DMS 273 (cell line): ENCODE data around the gene GGPS1.
"Not testable (repeated sequence)": the region's sequence is repeated elsewhere in the genome, so short reads cannot be mapped to it uniquely, and the experiment has no call there.

Experiments
- DNase-seq: peaks from one replicate; lab custom pipeline; 2025; ENCODE audit not compliant: unreplicated experiment; lab: John Stamatoyannopoulos, UW

GGPS1 gene

DNA sequence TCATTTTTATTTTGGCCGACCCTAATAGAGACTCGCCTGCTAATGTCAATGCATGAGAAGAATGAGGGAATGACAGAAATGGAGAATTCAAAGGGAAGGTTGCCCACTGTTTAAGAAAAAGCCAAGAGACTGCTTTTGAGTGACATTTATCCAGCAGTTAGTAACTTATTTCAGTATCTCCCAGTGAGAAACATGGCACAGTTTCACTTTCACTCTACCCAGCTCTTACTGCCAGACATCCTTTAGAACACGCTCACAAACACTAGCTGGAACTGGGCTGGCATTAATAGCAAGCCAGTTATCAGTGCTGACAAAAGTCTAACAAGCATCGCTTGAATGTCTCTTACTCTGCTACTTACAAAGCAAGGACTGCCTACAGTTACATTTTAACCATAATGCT, 8.5 kb downstream of the GGPS1 start:
- DNase-seq = no peak

DNA sequence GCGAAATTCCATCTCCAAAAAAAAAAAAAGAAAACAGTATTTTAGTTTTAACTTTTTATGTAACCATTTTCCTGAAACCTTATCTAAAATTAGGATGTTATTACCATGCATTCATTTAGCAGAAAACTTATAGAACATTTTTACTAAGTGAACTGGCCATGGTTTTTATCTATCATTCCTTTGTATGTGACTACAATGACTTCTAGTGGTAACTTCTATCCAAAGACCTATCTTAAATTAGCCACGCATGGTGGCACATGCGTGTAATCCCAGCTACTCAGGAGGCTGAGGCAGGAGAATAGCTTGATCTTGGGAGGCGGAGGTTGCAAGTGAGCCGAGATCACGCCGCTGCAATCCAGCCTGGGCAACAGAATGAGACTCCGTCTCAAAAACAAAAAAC, 11.4 kb downstream of the GGPS1 start:
- DNase-seq = no peak

DNA sequence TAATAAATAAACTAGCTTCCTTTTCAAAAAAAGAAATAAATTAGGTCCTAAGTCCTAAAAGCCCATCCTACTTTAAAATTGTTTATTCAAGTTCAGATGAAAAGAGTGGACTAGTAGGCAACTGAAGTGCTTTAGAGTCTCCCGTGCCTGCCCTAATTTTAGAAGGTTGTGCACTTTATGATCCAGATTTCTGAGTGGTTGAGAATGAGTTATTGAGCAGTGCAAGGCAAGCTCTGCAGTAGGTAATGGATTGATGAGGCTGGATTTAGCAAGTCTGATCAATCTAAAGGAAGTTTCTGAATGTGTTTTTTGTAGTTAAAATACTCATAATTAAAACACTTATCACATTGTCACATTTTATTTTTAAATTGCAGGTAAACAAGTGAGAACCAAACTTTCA, 13.0 kb downstream of the GGPS1 start:
- no peak for DNase-seq

DNA sequence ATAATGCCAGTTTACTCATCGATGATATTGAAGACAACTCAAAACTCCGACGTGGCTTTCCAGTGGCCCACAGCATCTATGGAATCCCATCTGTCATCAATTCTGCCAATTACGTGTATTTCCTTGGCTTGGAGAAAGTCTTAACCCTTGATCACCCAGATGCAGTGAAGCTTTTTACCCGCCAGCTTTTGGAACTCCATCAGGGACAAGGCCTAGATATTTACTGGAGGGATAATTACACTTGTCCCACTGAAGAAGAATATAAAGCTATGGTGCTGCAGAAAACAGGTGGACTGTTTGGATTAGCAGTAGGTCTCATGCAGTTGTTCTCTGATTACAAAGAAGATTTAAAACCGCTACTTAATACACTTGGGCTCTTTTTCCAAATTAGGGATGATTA, 13.7 kb downstream of the GGPS1 start:
- no peak for DNase-seq

DNA sequence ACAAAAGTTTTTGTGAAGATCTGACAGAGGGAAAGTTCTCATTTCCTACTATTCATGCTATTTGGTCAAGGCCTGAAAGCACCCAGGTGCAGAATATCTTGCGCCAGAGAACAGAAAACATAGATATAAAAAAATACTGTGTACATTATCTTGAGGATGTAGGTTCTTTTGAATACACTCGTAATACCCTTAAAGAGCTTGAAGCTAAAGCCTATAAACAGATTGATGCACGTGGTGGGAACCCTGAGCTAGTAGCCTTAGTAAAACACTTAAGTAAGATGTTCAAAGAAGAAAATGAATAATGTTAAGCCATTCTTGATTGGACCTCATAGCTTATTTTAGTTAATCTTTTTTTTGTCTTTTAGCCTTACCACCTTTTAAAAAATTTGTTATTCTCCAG, 14.1 kb downstream of the GGPS1 start:
- DNase-seq = no peak

DNA sequence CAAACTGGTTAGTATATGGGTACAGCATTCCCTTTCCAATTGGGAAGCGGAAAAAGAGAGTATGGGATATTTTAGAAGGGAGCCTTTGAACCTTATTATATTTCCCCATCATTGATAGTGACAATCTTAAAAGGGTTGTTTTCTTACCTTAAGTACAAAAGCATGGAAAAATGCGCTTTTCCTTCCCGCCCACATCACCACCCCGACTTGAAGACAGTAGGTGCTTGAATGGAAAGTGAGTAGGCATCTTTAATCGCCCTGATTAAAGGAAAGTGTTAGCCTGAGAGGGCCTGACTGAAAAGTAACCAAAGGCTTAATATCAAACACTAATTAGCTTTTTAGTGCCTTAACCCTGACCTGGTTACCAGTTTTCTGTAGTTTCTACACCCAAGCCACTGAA, 15.4 kb downstream of the GGPS1 start:
- no peak for DNase-seq

DNA sequence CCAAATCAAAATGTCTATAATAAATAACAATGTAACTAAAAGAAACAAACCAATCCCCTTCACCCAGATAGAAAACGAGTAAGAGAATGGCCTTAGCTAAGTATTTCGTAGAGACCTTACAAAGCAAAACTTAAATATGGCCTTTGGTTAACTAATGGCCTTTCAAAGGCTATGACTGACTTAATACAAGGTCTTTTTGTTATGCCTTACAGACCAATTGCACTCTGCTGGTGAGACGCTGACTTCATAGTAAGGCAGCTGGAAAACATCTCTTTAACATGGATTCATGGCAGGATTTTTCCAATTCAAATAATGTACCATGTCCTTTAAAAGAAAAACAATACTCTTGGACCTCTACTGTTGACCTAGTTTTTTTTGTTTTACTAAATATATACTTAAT, 23.1 kb downstream of the GGPS1 start:
- DNase-seq = peak; percentile 8

DNA sequence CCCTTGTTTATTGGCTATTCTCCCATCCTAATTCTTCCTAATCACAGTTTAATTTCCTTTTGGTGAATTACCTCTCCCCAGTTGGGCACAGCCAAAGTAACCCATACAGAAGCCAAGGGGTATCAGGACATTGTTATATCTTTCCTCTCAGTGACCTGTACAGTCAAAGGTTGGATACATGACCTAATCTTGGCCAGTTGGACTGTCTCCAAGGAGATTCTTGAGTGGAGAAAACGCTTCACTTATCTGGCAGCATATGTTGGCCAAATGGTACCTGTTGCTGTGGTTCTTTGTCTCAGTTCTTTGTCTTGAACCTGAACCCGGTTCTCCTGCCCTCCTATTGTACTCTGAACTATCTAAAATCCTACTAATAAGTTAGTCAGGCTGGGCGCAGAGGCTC, 23.5 kb downstream of the GGPS1 start:
- DNase-seq = peak; percentile 15

DNA sequence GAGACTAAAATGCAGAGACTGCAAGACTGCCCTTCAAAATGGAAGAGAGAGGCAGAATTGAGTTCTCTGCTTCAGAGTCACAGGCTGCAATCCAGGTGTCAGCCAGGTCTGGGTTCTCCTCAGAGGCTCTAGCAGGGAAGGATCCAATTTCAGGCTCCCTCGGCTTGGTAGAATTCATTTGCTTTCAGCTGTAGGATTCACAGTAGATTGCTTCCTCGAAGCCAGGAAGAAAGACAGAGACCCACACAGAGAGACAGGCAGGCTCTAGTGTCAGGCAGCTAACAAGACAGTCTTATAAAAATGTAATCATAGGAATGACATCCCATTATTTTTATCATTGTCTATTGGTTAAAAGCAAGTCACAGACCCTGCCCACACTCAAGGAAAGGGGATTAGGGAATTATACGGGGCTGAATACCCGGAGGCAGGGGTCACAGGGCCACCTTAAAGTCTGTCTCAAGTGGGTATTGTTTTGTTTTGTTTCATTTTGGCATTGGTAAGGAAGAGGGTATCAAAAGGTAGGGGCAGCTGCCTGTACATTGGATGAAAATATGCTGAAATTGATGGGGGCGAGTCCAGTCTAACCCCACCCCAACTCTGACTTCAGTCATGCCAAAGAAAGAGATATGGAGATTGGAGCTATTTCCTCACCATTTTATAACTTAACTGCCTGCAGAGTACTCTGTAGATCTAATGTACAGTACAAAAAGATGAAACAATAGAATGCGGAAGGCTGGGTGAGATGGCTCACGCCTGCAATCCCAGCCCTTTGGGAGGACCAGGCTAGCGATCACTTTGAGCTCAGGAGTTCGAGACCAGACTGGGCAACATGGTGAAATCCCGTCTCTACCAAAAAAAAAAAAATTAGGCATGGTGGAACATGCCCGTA, 29.4 kb downstream of the GGPS1 start:
- peak; percentile 48 for DNase-seq

DNA sequence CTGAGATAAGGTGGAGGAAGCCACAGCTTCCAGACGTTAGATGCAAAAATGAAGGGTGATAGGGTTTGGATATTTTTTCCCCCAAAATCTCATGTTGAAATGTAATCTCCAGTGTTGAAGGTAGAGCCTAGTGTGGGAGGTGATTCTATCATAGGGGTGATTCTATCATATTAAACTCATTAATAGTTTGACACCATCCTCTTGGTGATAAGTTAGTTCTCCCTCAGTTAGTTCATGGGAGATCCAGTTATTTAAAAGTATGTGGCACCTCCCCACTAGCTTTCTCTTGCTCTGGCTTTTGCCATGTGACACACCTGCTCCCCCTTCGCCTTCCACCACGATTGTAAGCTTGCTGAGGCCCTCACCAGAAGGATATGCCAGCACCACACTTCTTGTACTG, 30.5 kb downstream of the GGPS1 start:
- no peak for DNase-seq

DNA sequence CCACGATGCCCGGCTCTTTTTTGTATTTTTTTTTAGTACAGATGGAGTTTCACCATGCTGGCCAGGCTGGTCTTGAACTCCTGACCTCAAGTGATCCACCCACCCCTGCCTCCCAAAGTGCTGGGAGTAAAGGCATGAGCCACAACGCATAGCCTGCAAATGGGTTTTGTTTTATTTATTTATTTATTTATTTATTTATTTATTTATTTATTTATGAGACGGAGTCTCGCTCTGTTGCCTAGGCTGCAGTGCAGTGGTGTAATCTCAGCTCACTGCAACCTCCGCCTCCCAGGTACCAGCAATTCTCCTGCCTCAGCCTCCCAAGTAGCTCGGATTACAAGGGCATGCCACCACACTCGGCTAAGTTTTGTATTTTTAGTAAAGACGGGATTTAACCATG, 35.8 kb downstream of the GGPS1 start:
- not testable (repeated sequence) for DNase-seq

DNA sequence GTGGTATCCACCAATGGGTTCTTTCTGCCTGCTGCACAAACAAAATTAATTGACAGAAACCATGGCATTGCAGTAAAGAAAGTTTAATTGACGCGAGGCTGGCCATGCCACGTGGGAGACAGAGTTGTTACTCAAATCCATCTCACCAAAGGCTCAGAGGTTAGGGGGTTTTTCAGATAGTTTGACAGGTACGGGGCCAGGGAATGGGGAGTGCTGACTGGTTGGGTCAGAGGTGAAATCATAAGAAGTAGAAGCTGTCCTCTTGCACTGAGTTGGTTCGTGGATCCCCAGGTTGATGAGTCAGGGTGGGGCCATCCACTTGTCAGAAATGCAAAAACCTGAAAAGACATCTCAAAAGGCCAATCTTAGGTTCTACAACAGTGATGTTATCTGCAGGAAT, 37.9 kb downstream of the GGPS1 start:
- no peak for DNase-seq

DNA sequence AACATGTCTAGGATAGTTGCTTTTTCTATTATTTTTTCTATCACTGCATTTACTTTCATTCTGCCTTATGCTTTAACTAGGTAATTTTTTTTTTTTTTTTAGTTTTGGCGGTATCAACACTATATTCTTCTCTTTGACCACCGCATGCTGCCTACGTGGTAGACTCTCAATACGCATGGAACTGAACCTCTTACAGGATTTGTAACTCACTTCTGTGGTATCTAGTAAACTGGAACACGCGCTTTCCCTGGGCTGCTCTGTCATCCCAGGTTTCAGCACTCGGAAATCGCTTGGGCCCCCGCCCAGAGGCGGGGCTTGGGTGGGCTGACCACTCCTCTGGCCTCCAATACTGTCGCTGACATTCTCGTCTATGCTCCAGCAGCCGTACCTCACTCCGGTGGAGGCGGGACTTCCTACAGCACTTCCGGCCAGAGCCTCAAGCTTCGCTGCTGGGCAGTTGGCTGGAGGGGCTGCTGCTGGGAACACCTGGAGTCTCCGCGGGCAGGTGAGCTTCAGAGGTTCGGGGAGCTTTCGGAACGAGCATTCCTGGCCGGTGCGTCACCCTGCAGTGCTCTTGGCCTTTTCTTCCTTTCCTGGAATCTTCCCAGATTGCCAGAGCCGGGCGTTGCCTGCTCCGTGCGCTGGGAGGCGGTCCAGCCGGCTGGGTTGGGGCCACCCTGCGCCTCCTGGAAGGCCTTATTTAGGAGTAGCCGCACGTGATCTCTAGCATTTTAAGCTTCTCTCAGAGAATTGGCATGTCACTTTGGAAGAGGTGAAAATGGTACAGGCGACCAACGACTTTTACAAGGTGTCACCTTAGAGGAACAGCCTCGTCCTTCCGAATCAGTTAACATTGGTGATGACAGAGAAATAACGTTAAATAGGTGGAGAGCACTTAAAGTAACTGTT, 38.9 kb downstream of the GGPS1 start, which contains the start of gene TBCE:
TBCE (plus strand) TSS at position 428 of the 909 bp plus-strand sequence. CDS start 12,623 bp downstream, outside the sequence.
- peak; percentile 99 for DNase-seq

DNA sequence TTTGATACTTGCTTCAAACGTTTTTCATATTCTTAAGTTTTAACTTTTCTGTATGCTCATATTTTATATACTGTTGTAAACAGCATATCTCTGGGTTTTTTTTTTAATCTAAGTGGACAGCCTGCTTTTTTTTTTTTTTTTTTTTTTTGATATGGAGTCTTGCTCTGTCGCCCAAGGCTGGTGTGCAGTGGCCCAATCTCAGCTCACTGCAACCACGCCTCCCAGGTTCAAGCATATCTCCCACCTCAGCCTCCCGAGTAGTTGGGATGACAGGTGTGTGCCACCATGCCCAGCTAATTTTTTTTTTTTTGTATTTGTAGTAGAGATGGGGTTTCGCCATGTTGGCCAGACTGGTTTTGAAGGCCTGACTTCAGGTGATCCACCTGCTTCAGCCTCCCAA, 40.1 kb downstream of the GGPS1 start:
- DNase-seq = no peak

DNA sequence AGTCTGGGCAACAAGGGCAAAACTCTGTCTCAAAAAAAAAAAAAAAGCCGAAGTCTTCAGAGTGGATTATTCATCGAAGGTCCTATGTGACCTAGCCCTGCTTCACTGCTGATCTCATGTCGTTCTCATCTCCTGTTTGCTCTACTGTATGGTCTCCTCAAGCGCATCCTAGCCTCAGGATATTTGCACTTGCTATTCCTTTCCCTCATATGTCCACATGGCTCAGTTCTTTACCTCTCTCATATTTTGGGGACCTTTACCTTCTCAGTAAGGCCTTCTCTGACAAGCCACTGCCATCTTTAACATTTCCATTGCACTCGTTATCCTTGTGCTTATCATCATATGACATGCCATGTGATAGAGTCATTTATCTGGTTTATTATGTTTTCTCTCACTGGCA, 41.4 kb downstream of the GGPS1 start:
- DNase-seq = no peak

DNA sequence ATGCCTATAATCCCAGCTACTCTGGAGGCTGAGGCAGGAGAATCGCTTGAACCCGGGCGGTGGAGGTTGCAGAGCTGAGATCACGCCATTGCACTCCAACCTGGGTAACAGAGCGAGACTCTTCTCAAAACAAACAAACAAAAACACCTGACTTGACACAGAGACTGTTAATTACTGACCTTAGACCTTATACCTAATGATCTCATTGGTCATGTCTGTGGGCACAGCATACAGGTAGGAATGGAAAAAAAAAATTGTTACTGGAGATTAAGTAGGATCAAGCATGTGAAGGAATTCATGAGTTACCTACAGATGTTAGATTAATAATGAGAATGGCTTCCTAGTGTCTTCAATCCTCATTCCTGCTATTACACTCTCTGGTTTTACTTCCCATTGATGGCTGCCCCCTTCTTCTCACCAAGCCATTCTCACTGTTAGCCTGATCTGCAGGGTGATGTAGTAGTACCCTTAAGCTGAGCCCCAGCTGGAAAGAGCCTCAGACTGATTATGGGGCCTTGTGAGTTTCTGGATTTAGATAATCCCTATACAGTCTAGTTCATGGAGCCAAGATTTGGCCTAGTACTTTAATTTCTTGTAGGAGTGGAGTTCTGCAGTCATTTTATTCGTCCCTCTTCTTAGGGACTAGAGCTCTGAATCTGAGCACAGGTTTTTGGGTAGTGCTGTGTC, 47.7 kb downstream of the GGPS1 start:
- no peak for DNase-seq

DNA sequence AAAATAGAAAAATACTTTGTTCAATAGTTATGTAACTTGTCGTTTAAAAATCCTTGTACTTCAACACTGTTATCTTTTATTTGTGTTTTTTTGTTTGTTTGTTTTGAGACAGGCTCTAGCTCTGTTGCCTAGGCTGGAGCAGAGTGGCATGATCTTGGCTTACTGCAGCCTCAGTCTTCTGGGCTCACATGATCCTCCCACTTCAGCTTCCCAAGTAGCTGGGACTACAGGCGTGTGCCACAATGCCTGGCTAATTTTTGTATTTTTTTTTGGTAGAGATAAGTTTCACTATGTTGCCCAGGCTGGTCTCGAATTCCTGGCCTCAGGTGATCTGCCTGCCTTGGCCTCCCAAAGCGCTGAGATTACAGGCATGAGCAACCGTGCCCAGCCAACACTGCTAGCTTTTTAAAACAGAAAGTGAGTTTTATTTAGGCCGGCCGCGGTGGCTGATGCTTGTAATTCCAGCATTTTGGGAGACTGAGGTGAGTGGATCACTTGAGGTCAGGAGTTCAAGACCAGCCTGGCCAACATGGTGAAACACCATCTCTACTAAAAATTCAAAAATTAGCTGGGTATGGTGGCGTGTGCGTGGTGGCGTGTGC, 49.9 kb downstream of the GGPS1 start:
- not testable (repeated sequence) for DNase-seq

DNA sequence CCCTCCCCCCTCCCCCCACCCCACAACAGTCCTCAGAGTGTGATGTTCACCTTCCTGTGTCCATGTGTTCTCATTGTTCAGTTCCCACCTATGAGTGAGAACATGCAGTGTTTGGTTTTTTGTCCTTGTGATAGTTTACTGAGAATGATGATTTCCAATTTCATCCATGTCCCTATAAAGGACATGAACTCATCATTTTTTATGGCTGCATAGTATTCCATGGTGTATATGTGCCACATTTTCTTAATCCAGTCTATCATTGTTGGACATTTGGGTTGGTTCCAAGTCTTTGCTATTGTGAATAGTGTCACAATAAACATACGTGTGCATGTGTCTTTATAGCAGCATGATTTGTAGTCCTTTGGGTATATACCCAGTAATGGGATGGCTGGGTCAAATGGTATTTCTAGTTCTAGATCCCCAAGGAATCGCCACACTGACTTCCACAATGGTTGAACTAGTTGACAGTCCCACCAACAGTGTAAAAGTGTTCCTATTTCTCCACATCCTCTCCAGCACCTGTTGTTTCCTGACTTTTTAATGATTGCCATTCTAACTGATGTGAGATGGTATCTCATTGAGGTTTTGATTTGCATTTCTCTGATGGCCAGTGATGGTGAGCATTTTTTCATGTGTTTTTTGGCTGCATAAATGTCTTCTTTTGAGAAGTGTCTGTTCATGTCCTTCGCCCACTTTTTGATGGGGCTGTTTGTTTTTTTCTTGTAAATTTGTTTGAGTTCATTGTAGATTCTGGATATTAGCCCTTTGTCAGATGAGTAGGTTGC, 53.8 kb downstream of the GGPS1 start:
- DNase-seq = not testable (repeated sequence)

DNA sequence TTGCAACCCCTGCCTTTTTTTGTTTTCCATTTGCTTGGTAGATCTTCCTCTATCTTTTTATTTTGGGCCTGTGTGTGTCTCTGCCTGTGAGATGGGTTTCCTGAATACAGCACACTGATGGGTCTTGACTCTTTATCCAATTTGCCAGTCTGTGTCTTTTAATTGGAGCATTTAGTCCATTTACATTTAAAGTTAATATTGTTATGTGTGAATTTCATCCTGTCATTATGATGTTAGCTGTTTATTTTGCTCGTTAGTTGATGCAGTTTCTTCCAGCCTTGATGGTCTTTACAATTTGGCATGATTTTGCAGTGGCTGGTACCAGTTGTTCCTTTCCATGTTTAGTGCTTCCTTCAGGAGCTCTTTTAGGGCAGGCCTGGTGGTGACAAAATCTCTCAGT, 57.3 kb downstream of the GGPS1 start:
- DNase-seq = not testable (repeated sequence)

DNA sequence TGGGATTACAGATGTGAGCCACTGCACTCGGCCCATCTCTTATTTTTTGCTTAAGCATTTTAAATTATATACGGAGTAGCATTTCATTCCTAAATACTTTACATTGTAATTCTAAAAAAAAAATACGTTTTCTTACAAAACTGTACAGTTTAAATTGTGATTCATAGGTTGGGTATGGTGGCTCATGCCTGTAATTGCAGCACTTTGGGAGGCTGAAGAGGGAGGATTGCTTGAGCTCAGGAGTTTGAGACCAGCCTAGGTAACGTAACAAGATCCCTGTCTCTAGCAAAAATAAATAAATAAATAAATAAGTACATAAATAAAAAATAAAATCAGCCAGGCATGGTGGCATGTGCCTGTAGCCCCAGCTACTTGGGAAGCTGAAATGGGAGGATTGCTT, 63.5 kb downstream of the GGPS1 start:
- DNase-seq = no peak
